Measurements from ENCODE around the gene OBSCN.

DNA sequence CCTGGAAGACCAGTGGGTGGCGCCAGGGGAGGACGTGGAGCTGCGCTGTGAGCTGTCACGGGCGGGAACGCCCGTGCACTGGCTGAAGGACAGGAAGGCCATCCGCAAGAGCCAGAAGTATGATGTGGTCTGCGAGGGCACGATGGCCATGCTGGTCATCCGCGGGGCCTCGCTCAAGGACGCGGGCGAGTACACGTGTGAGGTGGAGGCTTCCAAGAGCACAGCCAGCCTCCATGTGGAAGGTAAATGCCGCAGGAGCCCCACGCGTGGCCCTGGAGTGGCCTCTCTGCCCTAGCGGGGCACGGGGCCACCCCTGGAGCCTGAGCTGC lies 75.2 kb downstream of the OBSCN start:
- TF ChIP-seq FOXK2 (IDR thresholded peaks at IDR 0.05) (no peak), BHLHE40 (IDR thresholded peaks at IDR 0.05; ENCODE audit: borderline replicate concordance) (no peak), HDGF (IDR thresholded peaks at IDR 0.05; ENCODE audit: borderline replicate concordance) (no peak), SP1 (IDR thresholded peaks at IDR 0.05) (no peak), LEF1 (IDR thresholded peaks at IDR 0.05; ENCODE audit: borderline replicate concordance) (no peak)

Measured in HEK293T (cell line).